ENCODE measurements around the gene E4F1.

GRCh38 chr16:2260250-2260649, 36.9 kb downstream of the E4F1 start:
- no peak for TF ChIP-seq EZH2 (IDR thresholded peaks at IDR 0.05; ENCODE audit: insufficient read depth, poor library complexity, severe bottlenecking)
- no peak for TF ChIP-seq EZH2phosphoT487 (IDR thresholded peaks at IDR 0.05; ENCODE audit: insufficient read depth, low read depth)
